SK-N-SH (cell line): Measurements from ENCODE around the gene MYO1D. TPM values are rescaled to one million over a fixed set of nuclear protein-coding genes. Genes with fewer than 3 reads are reported as not detected.

Experiments
- CTCF ChIA-PET: fragments of 300-600, 350-600 bp; formaldehyde crosslinking; extraction: SDS; loops from one replicate; lab custom pipeline; 2021; lab: Yijun Ruan, JAX
- POLR2A ChIA-PET: fragments of 350-600 bp; sonication (Branson Sonifier 250); formaldehyde crosslinking; extraction: SDS; loops from one replicate; lab custom pipeline; 2020; ENCODE audit warnings: antibody characterized with exemption, inconsistent platforms; lab: Yijun Ruan, JAX
- DNase-seq: peaks from one replicate; pipeline ENCODE4 v3.0.0; 2012
- H2AFZ ChIP-seq: fragments of 200-600 bp; sonication (generic); 2 replicates; pipeline ENCODE4 v1.8.1; 2016; ENCODE audit warnings: antibody characterized with exemption, mild to moderate bottlenecking, low read depth
- H3F3A ChIP-seq: fragments of 200-600 bp; sonication (generic); replicated peaks from 2 replicates; pipeline ENCODE3; 2016; ENCODE audit warnings: antibody characterized with exemption, mild to moderate bottlenecking; ENCODE audit not compliant: insufficient read depth
- H3K27ac ChIP-seq, 2 experiments: fragments of 200-500 bp in 1 of 2; fragments of 200-600 bp in 1 of 2; sonication (Bioruptor generic) in 1 of 2; sonication (generic), shearing (Covaris generic) in 1 of 2; 2 replicates each; pipeline versions ENCODE4 v1.5.1 to v1.6.1; 2014 to 2016; ENCODE audit warnings: low read depth in 2 of 2, inconsistent platforms in 1 of 2, low read length in 1 of 2, mild to moderate bottlenecking in 1 of 2, mixed read lengths in 1 of 2
- H3K27me3 ChIP-seq: fragments of 200-600 bp; sonication (generic), shearing (Covaris generic); 2 replicates; pipeline ENCODE4 v1.6.1; 2016; ENCODE audit warnings: mixed run types; ENCODE audit not compliant: insufficient read depth
- H3K36me3 ChIP-seq, 2 experiments: fragments of 200-500 bp in 1 of 2; fragments of 200-600 bp in 1 of 2; sonication (Bioruptor generic) in 1 of 2; sonication (generic) in 1 of 2; replicated peaks in 1 of 2; 2 replicates each; pipeline versions ENCODE3 to v1.5.1; 2014 to 2016; ENCODE audit warnings: low read length in 1 of 2, mild to moderate bottlenecking in 1 of 2; ENCODE audit not compliant: insufficient read depth in 2 of 2, control insufficient read depth in 1 of 2
- H3K4me1 ChIP-seq, 2 experiments: fragments of 200-500 bp in 1 of 2; fragments of 200-600 bp in 1 of 2; sonication (Bioruptor generic) in 1 of 2; sonication (generic), shearing (Covaris generic) in 1 of 2; 2 replicates each; pipeline versions ENCODE4 v1.5.1 to v1.6.1; 2014 to 2016; ENCODE audit warnings: low read depth in 1 of 2, low read length in 1 of 2, mixed run types in 1 of 2; ENCODE audit not compliant: insufficient read depth in 2 of 2, control insufficient read depth in 1 of 2
- H3K4me2 ChIP-seq: fragments of 200-600 bp; sonication (generic), shearing (Covaris generic); 2 replicates; pipeline ENCODE4 v1.6.1; 2017; ENCODE audit warnings: mixed run types
- H3K4me3 ChIP-seq, 2 experiments: fragments of 200-500 bp in 1 of 2; fragments of 200-600 bp in 1 of 2; sonication (Bioruptor generic) in 1 of 2; sonication (generic), shearing (Covaris generic) in 1 of 2; 2 replicates each; pipeline versions ENCODE4 v1.5.1 to v1.8.1; 2014 to 2016; ENCODE audit warnings: low read depth in 2 of 2, inconsistent platforms in 1 of 2, low read length in 1 of 2, mild to moderate bottlenecking in 1 of 2, mixed read lengths in 1 of 2, moderate library complexity in 1 of 2
- H3K79me2 ChIP-seq: fragments of 200-600 bp; sonication (generic); 2 replicates; pipeline ENCODE4 v1.8.1; 2017; ENCODE audit warnings: mild to moderate bottlenecking; ENCODE audit not compliant: insufficient read depth
- H3K9ac ChIP-seq: fragments of 200-600 bp; sonication (generic); 2 replicates; pipeline ENCODE4 v1.6.1; 2017; ENCODE audit warnings: mixed run types
- H3K9me2 ChIP-seq: fragments of 200-600 bp; sonication (generic); 2 replicates; pipeline ENCODE4 v1.6.1; 2017; ENCODE audit warnings: mixed run types
- H3K9me3 ChIP-seq: fragments of 200-600 bp; sonication (generic); 2 replicates; pipeline ENCODE4 v1.6.1; 2017; ENCODE audit warnings: mixed run types, mild to moderate bottlenecking, moderate library complexity
- H4K20me1 ChIP-seq: fragments of 200-600 bp; sonication (generic); 2 replicates; pipeline ENCODE4 v1.6.1; 2017; ENCODE audit warnings: mild to moderate bottlenecking, mixed run types; ENCODE audit not compliant: insufficient read depth
- CHD2 ChIP-seq: fragments of 150-350 bp; IDR thresholded peaks from 2 replicates; pipeline ENCODE4 v1.6.1; 2018; ENCODE audit warnings: low read length; ENCODE audit not compliant: partially characterized antibody
- ELF1 ChIP-seq: IDR thresholded peaks from 2 replicates; pipeline ENCODE4 v1.4.0; 2012
- EP300 ChIP-seq, 2 experiments: IDR thresholded peaks; 2 replicates each; pipeline versions ENCODE4 v1.4.0 to v1.6.1; 2012; ENCODE audit warnings: borderline replicate concordance in 1 of 2, low read depth in 1 of 2, low read length in 1 of 2
- EZH2phosphoT487 ChIP-seq: fragments of 200-600 bp; sonication (generic); IDR thresholded peaks from 2 replicates; pipeline ENCODE4 v1.6.1; 2017; ENCODE audit warnings: low read depth, mixed run types, mild to moderate bottlenecking, antibody characterized with exemption, moderate library complexity, borderline replicate concordance
- FOSL2 ChIP-seq: IDR thresholded peaks from 2 replicates; pipeline ENCODE4 v1.4.0; 2012; ENCODE audit warnings: low read depth, mild to moderate bottlenecking, moderate library complexity, borderline replicate concordance
- FOXJ3 ChIP-seq: sonication (generic); formaldehyde crosslinking; IDR thresholded peaks from 2 replicates; pipeline ENCODE4 v1.5.1; 2020; ENCODE audit warnings: mild to moderate bottlenecking, missing genetic modification reagents
- FOXM1 ChIP-seq: IDR thresholded peaks from 2 replicates; pipeline ENCODE4 v1.4.0; 2012; ENCODE audit warnings: low read depth, mild to moderate bottlenecking
- GABPA ChIP-seq: IDR thresholded peaks from 2 replicates; pipeline ENCODE4 v1.4.0; 2012; ENCODE audit warnings: low read depth, mild to moderate bottlenecking
- IRF3 ChIP-seq: fragments of 150-350 bp; IDR thresholded peaks from 2 replicates; pipeline ENCODE4 v1.6.1; 2016; ENCODE audit warnings: mild to moderate bottlenecking, low read depth, low read length
- MEF2A ChIP-seq: IDR thresholded peaks from 2 replicates; pipeline ENCODE4 v1.4.0; 2012; ENCODE audit warnings: low read depth, borderline replicate concordance
- MXI1 ChIP-seq: IDR thresholded peaks from 2 replicates; pipeline ENCODE4 v1.6.1; 2012; ENCODE audit warnings: mild to moderate bottlenecking, low read depth, low read length, improper control_type of control experiment
- NRF1 ChIP-seq: IDR thresholded peaks from 2 replicates; pipeline ENCODE4 v1.6.1; 2012; ENCODE audit warnings: low read depth, mild to moderate bottlenecking, low read length
- POLR2AphosphoS5 ChIP-seq: IDR thresholded peaks from 2 replicates; pipeline ENCODE4 v1.6.1; 2012; ENCODE audit warnings: low read depth, low read length
- RCOR1 ChIP-seq: fragments of 150-350 bp; IDR thresholded peaks from 2 replicates; pipeline ENCODE4 v1.6.1; 2017; ENCODE audit warnings: antibody characterized with exemption, low read length
- RXRA ChIP-seq: IDR thresholded peaks from 2 replicates; pipeline ENCODE4 v1.4.0; 2012; ENCODE audit warnings: low read depth, mild to moderate bottlenecking, borderline replicate concordance
- SIN3A ChIP-seq: IDR thresholded peaks from 2 replicates; pipeline ENCODE4 v1.6.1; 2012; ENCODE audit warnings: low read depth, mild to moderate bottlenecking, low read length, moderate library complexity, borderline replicate concordance
- SMC3 ChIP-seq: IDR thresholded peaks from 2 replicates; pipeline ENCODE4 v1.6.1; 2012; ENCODE audit warnings: low read depth, low read length, improper control_type of control experiment
- TCF12 ChIP-seq: IDR thresholded peaks from 2 replicates; pipeline ENCODE4 v1.4.0; 2012
- TEAD4 ChIP-seq: IDR thresholded peaks from 2 replicates; pipeline ENCODE4 v1.4.0; 2012; ENCODE audit warnings: mild to moderate bottlenecking, borderline replicate concordance; ENCODE audit not compliant: insufficient read depth
- YY1 ChIP-seq: IDR thresholded peaks from 2 replicates; pipeline ENCODE4 v1.4.0; 2012; ENCODE audit warnings: low read depth, mild to moderate bottlenecking
- WGBS: methylation state at CpG from one replicate; pipeline ENCODE4 v1.1.6; 2017; ENCODE audit warnings: low lambda C conversion rate; 5-methylcytosine and 5-hydroxymethylcytosine counted together
- polyA plus RNA-seq, 3 experiments: library from polyadenylated mRNA; depleted of rRNA; stranded (reverse); fragments of >200 nt; gene quantifications; 2 replicates each; pipeline ENCODE4 v1.2.3, GENCODE V29; 2012
- TF ChIP-seq, protein P1 (sequence below): IDR thresholded peaks from 2 replicates; pipeline ENCODE4 v1.4.0; 2012; ENCODE audit warnings: low read depth

The MYO1D gene
- polyA plus RNA-seq, 1 of the 3 experiments (the other 2 are of a cell fraction): 20.4 TPM

DNA sequence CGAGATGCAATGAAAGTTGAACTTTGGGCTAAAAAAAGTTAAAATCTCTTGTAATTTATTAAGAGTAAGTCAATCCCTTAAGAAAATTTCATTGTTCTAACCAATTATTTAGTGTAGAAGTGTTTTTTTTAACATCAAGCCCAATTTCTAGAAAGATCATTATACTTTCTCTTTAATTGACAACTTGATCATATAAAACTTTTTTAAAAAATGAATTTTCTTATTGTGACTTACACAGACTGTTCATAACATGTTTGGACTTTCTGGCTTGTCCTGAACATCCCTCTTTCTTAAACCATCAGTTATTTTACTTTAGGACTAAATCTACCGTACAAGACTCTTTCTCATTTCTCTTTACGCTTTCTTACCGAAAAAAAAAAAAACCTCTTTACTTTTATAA is 24.8 kb upstream of the MYO1D start:
- Histone ChIP-seq H3K27me3 (no peaks in the 10 kb centered on the region; the same call in 1 of the 2 replicates), H4K20me1 (no peaks in the 10 kb centered on the region), H3K4me3 (no peak overlapping the region), H3K4me1 (no peaks in the 10 kb centered on the region; a peak in 1 of 4 replicates), H3K4me2 (no peak overlapping the region), H3F3A (no peaks in the 10 kb centered on the region), H3K9me2 (no peaks in the 10 kb centered on the region), H3K27ac (no peak overlapping the region), H3K9ac (no peak overlapping the region), H3K36me3 (no peaks in the 10 kb centered on the region), H2AFZ (no peak overlapping the region), H3K9me3 (peaks cover 5% of the 10 kb centered on the region), H3K79me2 (no peaks in the 10 kb centered on the region)
- no peak for TF ChIP-seq RXRA
- no peak for TF ChIP-seq EP300 (IDR thresholded peaks at IDR 0.05; ENCODE audit: borderline replicate concordance in 1 of 2, low read depth in 1 of 2, low read length in 1 of 2)
- no peak for TF ChIP-seq ELF1
- no peak for TF ChIP-seq FOXM1
- TF ChIP-seq YY1: no peak
- TF ChIP-seq FOSL2: no peak
- no peak for TF ChIP-seq TEAD4
- TF ChIP-seq, protein P1, sequence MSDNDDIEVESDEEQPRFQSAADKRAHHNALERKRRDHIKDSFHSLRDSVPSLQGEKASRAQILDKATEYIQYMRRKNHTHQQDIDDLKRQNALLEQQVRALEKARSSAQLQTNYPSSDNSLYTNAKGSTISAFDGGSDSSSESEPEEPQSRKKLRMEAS: no peak
- TF ChIP-seq RCOR1: no peak
- no peak for TF ChIP-seq SIN3A
- TF ChIP-seq EZH2phosphoT487: no peak
- TF ChIP-seq NRF1: no peak
- TF ChIP-seq POLR2AphosphoS5: no peak
- TF ChIP-seq MEF2A: no peak
- no peak for TF ChIP-seq SMC3
- TF ChIP-seq CHD2: no peak
- no peak for TF ChIP-seq IRF3
- 75% methylated on average over 4 of the region's 4 CpGs for WGBS
- CTCF ChIA-PET: no interaction called here
- no peak for DNase-seq
- POLR2A ChIA-PET: no interaction called here

DNA sequence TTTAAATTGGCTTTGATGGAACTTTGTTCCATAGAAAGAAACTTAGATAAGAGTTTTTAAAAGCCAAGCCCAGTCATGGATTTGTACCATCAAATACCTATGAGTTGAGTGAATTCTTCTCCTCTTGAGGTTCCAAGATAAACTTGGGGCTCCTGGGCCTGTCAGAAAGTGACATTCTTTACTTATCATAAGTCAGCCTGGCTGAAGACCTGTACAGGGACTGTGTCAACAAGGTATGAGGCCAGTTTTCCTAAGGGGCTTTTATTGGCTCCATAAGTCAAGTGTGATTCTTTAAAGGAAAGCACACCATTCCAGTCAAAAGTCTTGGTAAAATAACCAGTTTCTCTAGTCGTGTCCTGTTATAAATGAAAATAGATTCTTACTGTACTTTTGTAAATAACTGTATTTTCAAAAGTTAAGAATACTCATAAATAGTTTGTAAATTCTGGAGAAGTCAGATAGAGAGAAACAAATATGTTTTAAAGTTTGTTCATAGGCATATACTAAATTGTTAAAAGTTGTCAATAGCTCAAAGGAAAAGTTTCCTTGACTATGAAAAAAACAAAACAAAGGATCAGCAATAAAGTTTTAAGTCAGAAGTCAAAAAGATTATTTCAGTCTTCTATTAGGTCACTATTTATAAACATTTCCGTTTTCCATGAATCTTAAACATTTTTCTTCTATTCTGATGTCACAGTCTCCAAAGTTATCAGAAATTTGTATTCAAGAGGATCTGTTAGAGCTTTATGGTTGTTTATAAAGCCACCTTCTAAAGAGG is 22.5 kb upstream of the MYO1D start:
- Histone ChIP-seq H3K9me3 (peaks cover 5% of the 10 kb centered on the region), H3K4me3 (no peak overlapping the region)
- 24% methylated on average over 2 of the region's 2 CpGs for WGBS
- no peak for DNase-seq
- TF ChIP-seq GABPA: no peak
- TF ChIP-seq EZH2phosphoT487: no peak
- TF ChIP-seq EP300 (IDR thresholded peaks at IDR 0.05; ENCODE audit: borderline replicate concordance in 1 of 2, low read depth in 1 of 2, low read length in 1 of 2): no peak
- no peak for TF ChIP-seq FOXJ3 (CRISPR knock-in tag)
- TF ChIP-seq RXRA: no peak
- no peak for TF ChIP-seq TCF12
- no peak for TF ChIP-seq SIN3A
- TF ChIP-seq NRF1: no peak
- TF ChIP-seq MXI1: no peak
- no peak for TF ChIP-seq RCOR1
- TF ChIP-seq, all 33 proteins: peak for 0
- POLR2A ChIA-PET: no interaction called here
- H3K4me1 ChIP-seq: no peaks in the 10 kb centered on the region; a peak in 1 of 4 replicates
- H3K79me2 ChIP-seq: no peaks in the 10 kb centered on the region
- H4K20me1 ChIP-seq: no peaks in the 10 kb centered on the region
- H3K9me2 ChIP-seq: no peaks in the 10 kb centered on the region
- no peaks in the 10 kb centered on the region; the same call in 1 of the 2 replicates for H3K27me3 ChIP-seq
- no peak overlapping the region for H3K9ac ChIP-seq
- no peak overlapping the region for H3K4me2 ChIP-seq
- H3F3A ChIP-seq: no peaks in the 10 kb centered on the region
- no peak overlapping the region for H3K27ac ChIP-seq
- CTCF ChIA-PET: interaction anchor here (1.1 to 3.9 kb wide), 3 partner anchors 11 to 116 kb away, joined by 3 to 15 read pairs (median 3); partner anchors contain the start of gene MYO1D
- no peak overlapping the region for H2AFZ ChIP-seq
- no peaks in the 10 kb centered on the region for H3K36me3 ChIP-seq
